HUES6 (cell line): ENCODE measurements around the gene CCL25.

Experiments used
- H3K27ac ChIP-seq: 2 replicates; pipeline ENCODE4 v1.7.0; 2013; ENCODE audit warnings: low read depth, mild to moderate bottlenecking, low read length, inconsistent platforms
- H3K27me3 ChIP-seq: 2 replicates; pipeline ENCODE4 v1.6.1; 2013; ENCODE audit warnings: low read length; ENCODE audit not compliant: control insufficient read depth, insufficient read depth
- H3K36me3 ChIP-seq: 2 replicates; pipeline ENCODE4 v1.6.1; 2013; ENCODE audit warnings: low read length; ENCODE audit not compliant: control insufficient read depth, insufficient read depth
- H3K4me1 ChIP-seq: 2 replicates; pipeline ENCODE4 v1.6.1; 2013; ENCODE audit warnings: low read length; ENCODE audit not compliant: control insufficient read depth, insufficient read depth
- H3K4me3 ChIP-seq: 2 replicates; pipeline ENCODE4 v1.5.1; 2013; ENCODE audit warnings: low read depth, low read length
- H3K9ac ChIP-seq: one replicate; pipeline ENCODE4 v1.6.1; 2013; ENCODE audit warnings: mild to moderate bottlenecking, low read length
- H3K9me3 ChIP-seq: 2 replicates; pipeline ENCODE4 v1.6.1; 2013; ENCODE audit warnings: low read depth, low read length; ENCODE audit not compliant: control insufficient read depth, insufficient read depth

Gene CCL25

DNA sequence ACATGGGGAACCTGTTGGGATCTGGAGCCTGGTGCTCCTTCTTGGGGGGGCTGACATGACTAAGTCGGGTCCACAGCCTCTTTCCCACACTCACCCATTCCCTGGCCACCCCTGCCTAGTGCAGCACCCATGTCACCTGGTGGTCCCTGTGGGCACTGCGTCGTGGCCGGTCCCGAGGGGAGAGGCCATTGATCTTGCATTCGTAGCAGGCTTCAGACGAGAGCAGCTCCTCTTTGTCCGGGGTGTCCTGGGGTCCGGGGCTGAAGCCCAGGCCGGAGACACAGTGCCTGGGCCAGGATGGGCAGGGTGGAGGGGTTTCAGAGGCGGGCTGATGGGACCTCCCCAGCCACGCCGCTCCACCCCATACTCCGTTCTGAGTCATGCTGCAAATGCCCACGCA, 19.4 kb downstream of the CCL25 start:
- H3K27me3 ChIP-seq: no peaks in the 10 kb centered on the region
- peaks cover 55% of the 10 kb centered on the region for H3K36me3 ChIP-seq
- H3K9ac ChIP-seq: no peak overlapping the region
- H3K4me1 ChIP-seq: no peaks in the 10 kb centered on the region
- H3K4me3 ChIP-seq: no peak overlapping the region
- no peak overlapping the region for H3K27ac ChIP-seq
- peaks cover 25% of the 10 kb centered on the region for H3K9me3 ChIP-seq

GRCh38 chr19:8074501-8074900, 21.9 kb downstream of the CCL25 start:
- no peak overlapping the region for H3K4me3 ChIP-seq

DNA sequence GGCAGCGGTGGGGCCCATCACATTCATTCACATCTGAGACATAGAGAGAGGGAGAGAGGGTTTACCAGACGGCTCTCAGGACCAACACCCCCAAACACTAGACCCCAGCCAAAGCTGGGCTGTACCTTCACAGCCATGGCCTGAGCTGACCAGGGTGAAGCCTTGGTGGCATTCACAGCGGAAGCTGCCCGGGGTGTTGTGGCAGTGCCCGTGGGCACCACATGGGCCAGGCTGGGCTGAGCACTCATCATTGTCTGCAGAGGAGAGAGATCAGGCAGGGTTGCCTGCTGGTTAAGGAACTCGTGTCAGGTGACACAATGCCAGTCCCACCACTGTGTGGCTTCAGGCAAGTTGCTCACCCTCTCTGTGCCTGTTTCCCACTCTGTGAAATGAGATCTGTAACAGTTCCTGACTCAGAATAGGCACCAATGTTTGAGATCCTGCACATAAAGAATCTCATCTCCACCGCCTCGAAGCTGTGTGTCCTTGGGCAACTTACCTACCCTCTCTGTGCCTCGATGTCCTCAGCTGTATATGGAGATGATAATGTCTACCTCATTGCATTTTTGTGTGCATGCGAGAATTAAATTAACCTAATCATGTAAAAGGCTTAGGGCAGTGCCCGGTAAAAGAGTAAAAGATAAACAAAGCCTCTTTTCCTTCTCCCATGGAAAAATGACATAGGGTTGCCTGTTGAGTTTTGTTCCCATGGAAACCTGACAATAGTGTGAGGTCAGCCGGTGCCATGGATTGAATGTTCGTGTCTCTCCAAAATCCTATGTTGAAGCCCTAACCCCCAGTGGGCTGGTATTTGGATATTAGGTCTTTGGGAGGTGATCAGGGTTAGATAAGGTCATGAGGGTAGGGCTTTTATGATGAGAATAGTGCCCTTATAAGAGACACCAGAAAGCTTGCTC, 22.9 kb downstream of the CCL25 start:
- no peaks in the 10 kb centered on the region for H3K4me1 ChIP-seq
- peaks cover 57% of the 10 kb centered on the region for H3K36me3 ChIP-seq
- peaks cover 11% of the 10 kb centered on the region for H3K9me3 ChIP-seq
- H3K27ac ChIP-seq: no peak overlapping the region
- no peaks in the 10 kb centered on the region for H3K27me3 ChIP-seq
- no peak overlapping the region for H3K4me3 ChIP-seq
- H3K9ac ChIP-seq: no peak overlapping the region

More at GRCh38 chr19:8074501-8074900, 21.9 kb downstream of the CCL25 start:
- no peaks in the 10 kb centered on the region for H3K27me3 ChIP-seq
- no peak overlapping the region for H3K9ac ChIP-seq
- peaks cover 20% of the 10 kb centered on the region for H3K9me3 ChIP-seq
- H3K27ac ChIP-seq: no peak overlapping the region
- peaks cover 58% of the 10 kb centered on the region for H3K36me3 ChIP-seq
- H3K4me1 ChIP-seq: no peaks in the 10 kb centered on the region

DNA sequence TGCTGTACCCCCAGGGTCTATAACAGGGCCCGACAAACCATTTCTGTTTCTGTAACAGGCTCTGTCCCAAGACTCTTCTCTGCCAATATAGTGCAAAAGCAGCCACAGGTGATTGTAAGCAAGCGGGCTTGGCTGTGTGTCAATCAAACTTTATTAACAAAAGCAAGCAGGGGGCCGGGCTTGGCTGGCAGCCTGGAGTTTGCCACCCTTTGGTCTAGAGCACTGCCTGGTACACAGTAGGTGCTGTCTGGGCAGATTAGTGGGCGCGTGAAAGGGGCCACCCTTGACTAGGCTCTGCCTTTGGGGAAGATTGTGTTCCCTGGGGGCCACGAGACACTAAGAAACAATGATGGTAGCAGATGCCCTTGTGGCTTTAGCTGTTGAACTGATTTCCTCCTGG, 27.4 kb downstream of the CCL25 start:
- H3K4me1 ChIP-seq: no peaks in the 10 kb centered on the region
- H3K27me3 ChIP-seq: no peaks in the 10 kb centered on the region
- H3K9me3 ChIP-seq: no peaks in the 10 kb centered on the region
- H3K36me3 ChIP-seq: peaks cover 44% of the 10 kb centered on the region
- no peak overlapping the region for H3K4me3 ChIP-seq
- no peak overlapping the region for H3K27ac ChIP-seq
- no peak overlapping the region for H3K9ac ChIP-seq

- Histone ChIP-seq H3K27ac (no peak overlapping the region), H3K36me3 (peaks cover 37% of the 10 kb centered on the region), H3K27me3 (no peaks in the 10 kb centered on the region), H3K9ac (no peak overlapping the region), H3K4me3 (no peak overlapping the region), H3K9me3 (no peaks in the 10 kb centered on the region), H3K4me1 (no peaks in the 10 kb centered on the region; the same call in 1 of the 2 replicates)
Observed at GRCh38 chr19:8080832-8081231, 28.3 kb downstream of the CCL25 start.

DNA sequence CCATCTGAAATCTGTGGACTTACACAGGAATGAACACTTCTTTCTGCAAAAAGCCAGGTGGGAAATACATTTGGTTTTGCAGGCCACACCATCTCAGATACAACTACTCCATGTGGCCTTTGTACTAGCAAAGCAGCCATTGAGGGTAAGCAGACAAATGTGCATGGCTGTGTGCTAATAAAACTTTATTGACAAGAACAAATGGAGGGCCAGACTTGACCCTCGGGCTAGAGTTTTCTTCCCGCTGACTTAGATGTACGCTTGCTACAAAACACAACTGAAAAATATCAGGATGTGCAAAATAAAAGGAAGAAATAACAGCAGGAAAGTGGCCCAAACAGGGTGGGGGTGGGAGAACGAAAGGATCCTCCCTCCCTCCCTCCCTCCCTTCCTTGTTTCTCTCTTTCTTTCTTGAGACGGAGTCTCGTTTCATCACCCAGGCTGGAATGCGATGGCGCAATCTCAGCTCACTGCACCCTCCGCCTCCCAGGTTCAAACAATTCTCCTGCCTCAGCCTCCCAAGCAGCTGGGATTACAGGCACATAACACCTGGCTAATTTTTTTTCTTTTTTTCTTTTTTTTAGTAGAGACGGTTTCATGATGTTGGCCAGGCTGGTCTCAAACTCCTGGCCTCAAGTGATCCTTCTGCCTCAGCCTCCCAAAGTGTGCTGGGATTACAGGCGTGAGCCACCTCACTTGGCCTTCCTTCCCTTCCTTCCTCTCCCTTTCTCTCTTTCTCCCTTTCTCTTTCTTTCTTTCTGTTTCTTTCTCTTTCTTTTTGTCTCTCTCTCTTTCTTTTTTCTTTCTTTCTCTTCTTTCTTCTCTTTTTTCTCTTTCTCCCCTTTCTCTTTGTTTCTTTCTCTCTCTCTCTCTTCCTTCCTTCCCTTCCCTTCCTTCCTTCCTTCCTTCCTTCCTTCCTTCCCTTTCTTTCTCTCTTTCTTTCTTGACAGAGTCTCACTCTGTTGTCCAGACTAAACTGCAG, 29.3 kb downstream of the CCL25 start:
- Histone ChIP-seq H3K27me3 (no peaks in the 10 kb centered on the region), H3K36me3 (peaks cover 34% of the 10 kb centered on the region), H3K9ac (no peak overlapping the region), H3K27ac (peak overlapping the region; percentile 57; the same call in 1 of the 2 replicates), H3K4me3 (no peak overlapping the region), H3K9me3 (no peaks in the 10 kb centered on the region), H3K4me1 (no peaks in the 10 kb centered on the region; the same call in 1 of the 2 replicates)

- no peaks in the 10 kb centered on the region for H3K27me3 ChIP-seq
- H3K27ac ChIP-seq: no peak overlapping the region
- no peaks in the 10 kb centered on the region; the same call in 1 of the 2 replicates for H3K4me1 ChIP-seq
- H3K36me3 ChIP-seq: peaks cover 44% of the 10 kb centered on the region
- no peaks in the 10 kb centered on the region for H3K9me3 ChIP-seq
- no peak overlapping the region for H3K4me3 ChIP-seq
- no peak overlapping the region for H3K9ac ChIP-seq
Observed at GRCh38 chr19:8083141-8083540, 30.6 kb downstream of the CCL25 start.

GRCh38 chr19:8084152-8084551, 31.6 kb downstream of the CCL25 start:
- Histone ChIP-seq H3K9ac (no peak overlapping the region), H3K36me3 (peaks cover 53% of the 10 kb centered on the region), H3K9me3 (no peaks in the 10 kb centered on the region), H3K27me3 (no peaks in the 10 kb centered on the region), H3K4me3 (no peak overlapping the region), H3K4me1 (no peaks in the 10 kb centered on the region; the same call in 1 of the 2 replicates), H3K27ac (no peak overlapping the region)

- Histone ChIP-seq H3K27ac (no peak overlapping the region), H3K9me3 (no peaks in the 10 kb centered on the region), H3K4me3 (no peak overlapping the region), H3K9ac (no peak overlapping the region), H3K4me1 (no peaks in the 10 kb centered on the region; the same call in 1 of the 2 replicates), H3K27me3 (no peaks in the 10 kb centered on the region), H3K36me3 (peaks cover 60% of the 10 kb centered on the region)
Observed at GRCh38 chr19:8085598-8086408, 33.2 kb downstream of the CCL25 start.

DNA sequence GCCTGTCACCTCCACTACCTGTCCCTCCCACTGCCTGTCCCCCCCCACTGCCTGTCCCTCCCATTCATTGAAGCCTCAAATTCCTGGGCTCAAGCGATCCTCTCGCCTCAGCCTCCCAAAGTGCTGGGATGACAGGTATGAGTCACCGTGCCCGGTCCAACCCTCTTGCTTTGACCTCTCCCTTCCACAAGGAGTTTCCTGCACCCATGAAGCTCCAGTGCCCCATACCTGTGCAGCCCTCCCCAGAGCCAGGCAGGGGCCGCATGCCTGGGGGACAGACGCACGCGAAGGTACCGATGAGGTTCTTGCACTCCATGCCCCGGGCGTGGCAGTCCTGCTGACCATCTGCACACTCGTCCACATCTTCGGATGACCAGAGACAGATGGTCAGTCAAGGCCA, 34.3 kb downstream of the CCL25 start:
- Histone ChIP-seq H3K4me1 (no peaks in the 10 kb centered on the region; the same call in 1 of the 2 replicates), H3K27ac (no peak overlapping the region), H3K9ac (no peak overlapping the region), H3K4me3 (no peak overlapping the region), H3K27me3 (no peaks in the 10 kb centered on the region), H3K36me3 (peaks cover 62% of the 10 kb centered on the region), H3K9me3 (no peaks in the 10 kb centered on the region)
